ENCODE measurements around the gene CUEDC1. TPM values are rescaled to one million over a fixed set of nuclear protein-coding genes. Genes with fewer than 3 reads are reported as not detected.

CUEDC1 gene
- total RNA-seq, 4 donors from 2014 or later = 20.2 to 27.3 (median 24.6) TPM

DNA sequence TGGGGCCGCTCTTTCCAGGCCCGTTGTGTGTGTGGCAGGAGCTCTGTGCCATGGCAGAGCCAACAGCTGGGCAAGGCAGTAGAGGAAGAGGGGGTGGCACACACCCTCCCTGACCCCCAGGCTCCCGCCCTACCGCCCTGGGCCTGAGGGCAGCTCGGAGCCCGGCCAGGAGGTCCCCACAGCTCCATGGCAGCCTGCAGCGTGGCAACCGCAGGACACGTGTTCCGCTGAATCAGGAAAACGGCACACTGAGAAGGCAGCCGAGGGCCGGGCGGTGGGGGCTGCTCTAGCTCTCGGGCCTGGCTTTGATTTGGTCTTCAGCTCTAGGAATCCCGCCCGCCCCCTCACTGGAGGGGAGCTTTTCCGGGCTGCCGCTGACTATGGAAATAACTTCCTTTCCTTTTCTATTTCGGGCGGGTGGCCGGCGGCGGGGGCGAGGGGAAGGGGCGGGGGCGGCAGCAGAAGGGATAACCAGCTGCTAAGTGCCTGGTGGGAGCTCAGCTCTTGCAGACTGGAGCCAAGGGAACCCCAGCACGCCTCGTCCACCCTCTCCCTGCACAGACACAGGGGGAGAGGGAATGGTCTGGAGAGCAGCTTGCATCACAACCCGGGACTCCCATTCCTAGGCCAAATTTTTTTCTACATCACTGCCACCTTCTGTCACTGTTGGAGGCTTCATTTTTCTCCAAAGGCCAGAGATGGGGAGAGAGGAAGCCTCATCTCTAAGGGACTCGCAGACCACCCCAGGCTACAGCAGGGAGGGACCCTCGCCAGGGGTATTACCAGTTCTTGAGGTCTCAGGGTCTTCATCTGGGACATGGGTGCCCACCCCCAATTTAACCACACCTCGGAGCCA, 80.5 kb downstream of the CUEDC1 start:
- H3K27ac ChIP-seq = peak overlapping the region; percentile 87 to 93 (median 90)
- peak; percentile 49 for DNase-seq
- no peaks in the 10 kb centered on the region for H3K36me3 ChIP-seq
- no peaks in the 10 kb centered on the region for H3K9me3 ChIP-seq
- no peaks in the 10 kb centered on the region for H3K27me3 ChIP-seq
- TF ChIP-seq POLR2AphosphoS5 (IDR thresholded peaks at IDR 0.05) = peak in 1 of 3 donors; percentile 19
- no peak for TF ChIP-seq POLR2A (IDR thresholded peaks at IDR 0.05)
- 69% methylated on average over 28 of the region's 33 CpGs; no CpG with 5 or more reads in 1 of the 2 donors for WGBS, 2 donors (ENCODE audit: low coverage in 1 of 2)
- in situ Hi-C loops (cut with MboI; ENCODE audit: low pct_ligation_motif_present in 1 of 4, low pct_unique_long_range_greater_than_20kb in 1 of 4, low sequenced_read_pairs in 3 of 4) = loop anchor here in 2 of 4 donors (25.0 kb wide), 2 partner anchors 213 to 238 kb away; partner anchors contain the start of gene DYNLL2 (in 1 of the 2)
- H3K4me3 ChIP-seq = peak overlapping the region in 1 of 4 donors; percentile 22
- intact Hi-C loops (cut with DNase I; ENCODE audit: low total_unique reads) = no loop called here
- peaks cover 34 to 45% (median 44%) of the 10 kb centered on the region in 4 donors for H3K4me1 ChIP-seq

DNA sequence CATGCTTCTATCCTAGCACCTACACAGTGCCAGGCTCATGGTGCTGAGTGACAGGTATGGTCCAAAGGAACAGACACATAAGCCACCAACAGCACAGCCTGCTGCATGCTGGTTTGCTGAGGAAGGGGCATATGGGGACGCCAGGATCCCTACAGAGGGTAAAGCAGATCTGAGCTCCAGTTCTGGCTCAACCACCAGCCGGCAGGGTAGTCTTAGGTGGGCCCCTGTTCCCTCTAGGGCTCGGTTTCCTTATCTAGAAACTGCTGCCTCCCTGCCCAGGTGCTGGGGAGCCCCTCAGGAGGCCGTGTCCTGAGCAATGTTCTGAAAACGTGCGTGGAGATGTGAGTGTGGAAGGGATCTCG, 81.2 kb downstream of the CUEDC1 start:
- Histone ChIP-seq H3K4me3 (peak overlapping the region in 1 of 4 donors; percentile 22), H3K4me1 (peaks cover 33 to 45% (median 44%) of the 10 kb centered on the region in 4 donors), H3K36me3 (no peaks in the 10 kb centered on the region), H3K27ac (peak overlapping the region; percentile 87 to 93 (median 90)), H3K27me3 (no peaks in the 10 kb centered on the region), H3K9me3 (no peaks in the 10 kb centered on the region)
- no peak for DNase-seq
- in situ Hi-C loops (cut with MboI; ENCODE audit: low pct_ligation_motif_present in 1 of 4, low pct_unique_long_range_greater_than_20kb in 1 of 4, low sequenced_read_pairs in 3 of 4) = loop anchor here in 2 of 4 donors (25.0 kb wide), 2 partner anchors 213 to 238 kb away; partner anchors contain the start of gene DYNLL2 (in 1 of the 2)
- WGBS, 2 donors (ENCODE audit: low coverage in 1 of 2) = 67% methylated on average over 7 of the region's 7 CpGs; no CpG with 5 or more reads in 1 of the 2 donors
- intact Hi-C loops (cut with DNase I; ENCODE audit: low total_unique reads) = no loop called here
- TF ChIP-seq POLR2AphosphoS5 (IDR thresholded peaks at IDR 0.05) = no peak
- TF ChIP-seq, protein P1, sequence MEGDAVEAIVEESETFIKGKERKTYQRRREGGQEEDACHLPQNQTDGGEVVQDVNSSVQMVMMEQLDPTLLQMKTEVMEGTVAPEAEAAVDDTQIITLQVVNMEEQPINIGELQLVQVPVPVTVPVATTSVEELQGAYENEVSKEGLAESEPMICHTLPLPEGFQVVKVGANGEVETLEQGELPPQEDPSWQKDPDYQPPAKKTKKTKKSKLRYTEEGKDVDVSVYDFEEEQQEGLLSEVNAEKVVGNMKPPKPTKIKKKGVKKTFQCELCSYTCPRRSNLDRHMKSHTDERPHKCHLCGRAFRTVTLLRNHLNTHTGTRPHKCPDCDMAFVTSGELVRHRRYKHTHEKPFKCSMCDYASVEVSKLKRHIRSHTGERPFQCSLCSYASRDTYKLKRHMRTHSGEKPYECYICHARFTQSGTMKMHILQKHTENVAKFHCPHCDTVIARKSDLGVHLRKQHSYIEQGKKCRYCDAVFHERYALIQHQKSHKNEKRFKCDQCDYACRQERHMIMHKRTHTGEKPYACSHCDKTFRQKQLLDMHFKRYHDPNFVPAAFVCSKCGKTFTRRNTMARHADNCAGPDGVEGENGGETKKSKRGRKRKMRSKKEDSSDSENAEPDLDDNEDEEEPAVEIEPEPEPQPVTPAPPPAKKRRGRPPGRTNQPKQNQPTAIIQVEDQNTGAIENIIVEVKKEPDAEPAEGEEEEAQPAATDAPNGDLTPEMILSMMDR (IDR thresholded peaks at IDR 0.05) = no peak
- TF ChIP-seq POLR2A (IDR thresholded peaks at IDR 0.05) = no peak
- no peak for TF ChIP-seq EP300 (IDR thresholded peaks at IDR 0.05; ENCODE audit: low read depth)

DNA sequence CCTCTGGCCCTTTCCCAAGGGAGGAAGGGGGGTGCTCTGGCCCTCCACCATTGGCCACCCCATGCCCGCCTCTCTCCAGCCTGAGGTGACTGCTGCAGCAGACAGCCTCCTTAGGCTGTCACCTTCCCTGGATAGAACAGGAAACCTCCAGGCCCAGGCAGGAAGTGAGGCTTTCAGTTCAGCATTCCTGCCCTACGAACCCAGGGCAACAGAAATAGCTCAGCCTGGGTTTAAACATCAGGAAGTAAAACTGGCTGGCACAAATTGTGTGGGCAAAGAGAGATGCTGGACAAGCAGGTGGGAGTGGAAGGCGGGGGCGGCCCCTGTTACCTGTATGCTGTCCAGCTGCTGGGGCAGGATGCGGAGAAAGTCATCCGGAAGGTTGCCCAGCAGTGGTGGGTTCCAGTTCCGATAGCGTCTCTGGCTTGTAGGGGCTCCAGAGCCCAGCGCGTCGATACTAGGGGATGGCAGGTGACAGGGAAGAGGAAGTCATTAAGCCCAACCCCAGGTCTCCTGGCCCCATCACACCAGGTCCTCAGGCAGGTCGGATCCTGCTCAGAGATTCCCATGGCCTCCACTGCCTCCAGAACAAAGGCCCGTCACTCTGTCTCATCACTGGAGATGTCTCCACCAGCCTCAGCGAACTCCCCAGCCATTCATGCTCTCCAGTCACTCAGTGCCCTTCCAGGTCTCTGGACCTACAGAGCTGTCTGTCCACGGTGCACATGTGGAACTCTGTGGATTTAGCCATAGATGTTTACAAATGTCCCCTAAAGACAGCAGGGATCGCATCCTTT, 81.8 kb downstream of the CUEDC1 start:
- Histone ChIP-seq H3K36me3 (no peaks in the 10 kb centered on the region), H3K27ac (peak overlapping the region; percentile 87 to 93 (median 90)), H3K4me3 (no peak overlapping the region), H3K4me1 (peaks cover 38 to 51% (median 47%) of the 10 kb centered on the region in 4 donors), H3K27me3 (no peaks in the 10 kb centered on the region), H3K9me3 (no peaks in the 10 kb centered on the region)
- WGBS, 2 donors (ENCODE audit: low coverage in 1 of 2) = 73 to 79% methylated on average over 6 to 16 of the region's 16 CpGs
- intact Hi-C loops (cut with DNase I; ENCODE audit: low total_unique reads) (no loop called here), in situ Hi-C loops (cut with MboI; ENCODE audit: low pct_ligation_motif_present in 1 of 4, low pct_unique_long_range_greater_than_20kb in 1 of 4, low sequenced_read_pairs in 3 of 4) (loop anchor here in 2 of 4 donors (25.0 kb wide), 2 partner anchors 214 to 239 kb away; partner anchors contain the start of gene DYNLL2 (in 1 of the 2))
- TF ChIP-seq EP300 (IDR thresholded peaks at IDR 0.05; ENCODE audit: low read depth) (no peak), POLR2AphosphoS5 (IDR thresholded peaks at IDR 0.05) (no peak), POLR2A (IDR thresholded peaks at IDR 0.05) (no peak)
- TF ChIP-seq, protein P1 (IDR thresholded peaks at IDR 0.05) = no peak
- DNase-seq = no peak

DNA sequence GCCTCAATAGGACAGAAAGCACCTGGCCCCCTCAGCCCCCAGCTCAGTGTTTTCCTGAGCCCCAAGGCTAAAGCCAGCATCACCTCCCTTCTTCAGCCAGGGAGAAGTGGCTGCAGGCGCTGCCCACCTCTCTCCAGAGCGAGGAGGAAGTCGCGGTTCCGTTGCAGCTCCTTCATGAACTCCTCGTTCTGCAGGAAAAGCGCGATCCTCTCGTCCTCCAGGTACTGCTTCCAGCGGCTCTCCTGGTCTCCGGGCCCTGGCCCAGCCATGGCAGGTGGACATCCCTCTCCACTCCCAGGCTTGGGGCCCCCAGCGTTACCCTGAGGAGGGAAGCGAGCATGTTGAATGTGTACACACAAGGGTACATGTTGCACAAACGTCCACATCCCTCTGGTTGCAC, 82.7 kb downstream of the CUEDC1 start:
- Histone ChIP-seq H3K27me3 (no peaks in the 10 kb centered on the region), H3K27ac (peak overlapping the region in 2 of 4 donors; percentile 87 to 93), H3K4me1 (peaks cover 48 to 60% (median 56%) of the 10 kb centered on the region in 4 donors), H3K4me3 (no peak overlapping the region), H3K9me3 (no peaks in the 10 kb centered on the region), H3K36me3 (no peaks in the 10 kb centered on the region)
- WGBS, 2 donors (ENCODE audit: low coverage in 1 of 2) = 74% methylated on average over 14 of the region's 14 CpGs; no CpG with 5 or more reads in 1 of the 2 donors
- in situ Hi-C loops (cut with MboI; ENCODE audit: low pct_ligation_motif_present in 1 of 4, low pct_unique_long_range_greater_than_20kb in 1 of 4, low sequenced_read_pairs in 3 of 4) = loop anchor here in 2 of 4 donors (25.0 kb wide), 2 partner anchors 215 to 240 kb away; partner anchors contain the start of gene DYNLL2 (in 1 of the 2)
- DNase-seq = no peak
- intact Hi-C loops (cut with DNase I; ENCODE audit: low total_unique reads) = no loop called here
- TF ChIP-seq EP300 (IDR thresholded peaks at IDR 0.05; ENCODE audit: low read depth) = no peak
- TF ChIP-seq POLR2A (IDR thresholded peaks at IDR 0.05) = no peak
- no peak for TF ChIP-seq POLR2AphosphoS5 (IDR thresholded peaks at IDR 0.05)
- TF ChIP-seq, protein P1 (IDR thresholded peaks at IDR 0.05) = no peak

Measured in transverse colon (tissue), 4 donors.